Endothelial cell of umbilical vein (primary cell): ENCODE measurements around the gene SPC25. TPM values are rescaled to one million over a fixed set of nuclear protein-coding genes. Genes with fewer than 3 reads are reported as not detected.

Source experiments
- BruUV-seq: library from RNA; stranded (reverse); fragments of 400-500 nt; replicated peaks from 2 replicates; lab custom pipeline; 2021; lab: Mats Ljungman, UMichigan
- CTCF ChIA-PET: fragments of 300-600, 350-600 bp; sonication (Branson Sonifier 250); formaldehyde crosslinking; loops from one replicate; lab custom pipeline; 2021; ENCODE audit warnings: antibody characterized with exemption, inconsistent platforms; lab: Charles Lee
- POLR2A ChIA-PET: fragments of 300-600, 350-600 bp; sonication (Branson Sonifier 250); formaldehyde crosslinking; loops from one replicate; lab custom pipeline; 2021; ENCODE audit warnings: antibody characterized with exemption, inconsistent platforms; lab: Charles Lee
- DNase-seq: peaks from one replicate; pipeline ENCODE4 v3.0.0-alpha.2; 2011; ENCODE audit warnings: low read depth, low spot score
- FAIRE-seq: peaks from 2 replicates; lab custom pipeline; 2011; peaks lifted over from hg19 to GRCh38; lab: Jason Lieb, UNC
- H2AFZ ChIP-seq: 2 replicates; pipeline ENCODE4 v1.6.0; 2012; ENCODE audit warnings: low read depth, low read length, control low read depth, inconsistent platforms
- H3K27ac ChIP-seq: 2 replicates; pipeline ENCODE4 v1.5.1; 2011; ENCODE audit warnings: low read depth, mild to moderate bottlenecking, control low read depth, low read length, moderate library complexity; ENCODE audit not compliant: insufficient read depth
- H3K27me3 ChIP-seq, 2 experiments: 2 replicates each; pipeline versions ENCODE4 v1.6.0 to v1.6.1; 2011; ENCODE audit warnings: low read length in 2 of 2, mixed read lengths in 1 of 2; ENCODE audit not compliant: control insufficient read depth in 2 of 2, insufficient read depth in 2 of 2
- H3K36me3 ChIP-seq, 2 experiments: 2 replicates in 1 of 2; 3 replicates in 1 of 2; pipeline ENCODE4 v1.5.1; 2011; ENCODE audit warnings: low read length in 2 of 2, mild to moderate bottlenecking in 1 of 2, moderate library complexity in 1 of 2; ENCODE audit not compliant: control insufficient read depth in 2 of 2, insufficient read depth in 2 of 2; ENCODE audit errors: extremely low read depth in 1 of 2
- H3K4me1 ChIP-seq: 3 replicates; pipeline ENCODE4 v1.5.1; 2011; ENCODE audit warnings: mild to moderate bottlenecking, low read length; ENCODE audit not compliant: control insufficient read depth, insufficient read depth; ENCODE audit errors: extremely low read depth
- H3K4me2 ChIP-seq: 2 replicates; pipeline ENCODE4 v1.6.1; 2011; ENCODE audit warnings: low read length, control low read depth, mixed read lengths; ENCODE audit not compliant: insufficient read depth
- H3K4me3 ChIP-seq, 3 experiments: fragments of 200-600 bp in 1 of 3; sonication (generic), shearing (Covaris generic) in 1 of 3; replicated peaks in 1 of 3; 2 replicates each; pipeline ENCODE4 v1.5.1; 2011 to 2016; ENCODE audit warnings: control low read depth in 3 of 3, low read length in 3 of 3, mild to moderate bottlenecking in 2 of 3, inconsistent platforms in 1 of 3, low read depth in 1 of 3, moderate library complexity in 1 of 3; ENCODE audit not compliant: insufficient read depth in 1 of 3
- H3K79me2 ChIP-seq: 2 replicates; pipeline ENCODE4 v1.6.0; 2012; ENCODE audit warnings: low read length, inconsistent platforms; ENCODE audit not compliant: control insufficient read depth, insufficient read depth
- H3K9ac ChIP-seq: replicated peaks from 2 replicates; pipeline ENCODE3; 2011; ENCODE audit warnings: low read length, control low read depth; ENCODE audit not compliant: insufficient read depth; ENCODE audit errors: extremely low read depth
- H3K9me1 ChIP-seq: replicated peaks from 3 replicates; pipeline ENCODE4 v1.6.0; 2011; ENCODE audit warnings: mild to moderate bottlenecking, low read length; ENCODE audit not compliant: control insufficient read depth, insufficient read depth; ENCODE audit errors: extremely low read depth
- H3K9me3 ChIP-seq: replicated peaks from 2 replicates; pipeline ENCODE4 v1.5.1; 2012; ENCODE audit warnings: low read length, inconsistent platforms; ENCODE audit not compliant: control insufficient read depth, insufficient read depth
- H4K20me1 ChIP-seq: replicated peaks from 2 replicates; pipeline ENCODE3; 2011; ENCODE audit warnings: mild to moderate bottlenecking, low read length; ENCODE audit not compliant: control insufficient read depth, insufficient read depth; ENCODE audit errors: extremely low read depth
- EZH2 ChIP-seq: IDR thresholded peaks from 2 replicates; pipeline ENCODE4 v1.6.1; 2012; ENCODE audit warnings: borderline replicate concordance, low read depth, mild to moderate bottlenecking, moderate library complexity, low read length, inconsistent platforms; ENCODE audit not compliant: severe bottlenecking
- FOS ChIP-seq: IDR thresholded peaks from 2 replicates; pipeline ENCODE4 v1.6.1; 2011; ENCODE audit warnings: mild to moderate bottlenecking, low read length, moderate library complexity, borderline replicate concordance; ENCODE audit not compliant: insufficient read depth
- GATA2 ChIP-seq: IDR thresholded peaks from 2 replicates; pipeline ENCODE4 v1.7.0; 2011; ENCODE audit warnings: low read depth, mild to moderate bottlenecking, moderate library complexity, mixed read lengths, low read length; ENCODE audit not compliant: insufficient read length, insufficient read depth
- JUN ChIP-seq: IDR thresholded peaks from 2 replicates; pipeline ENCODE4 v1.6.1; 2011; ENCODE audit warnings: borderline replicate concordance, low read depth; ENCODE audit not compliant: insufficient read length, insufficient read depth
- MYC ChIP-seq: IDR thresholded peaks from one replicate; pipeline ENCODE4 v1.6.1; 2011; ENCODE audit warnings: mild to moderate bottlenecking, low read depth, low read length
- POLR2A ChIP-seq: IDR thresholded peaks from 2 replicates; pipeline ENCODE4 v1.6.1; 2012; ENCODE audit warnings: low read depth, mild to moderate bottlenecking, control low read depth, low read length
- POLR2AphosphoS5 ChIP-seq: IDR thresholded peaks from 2 replicates; pipeline ENCODE4 v1.6.1; 2012; ENCODE audit warnings: low read depth, mild to moderate bottlenecking, control low read depth, low read length, moderate library complexity; ENCODE audit not compliant: insufficient read depth
- dilution Hi-C: fragments of 300-500 bp; cut with MboI; formaldehyde crosslinking; loops from one replicate; pipeline ENCODE4 v1.15.0; 2019; ENCODE audit warnings: low sequenced_read_pairs; ENCODE audit not compliant: extremely low pct_ligation_motif_present
- intact Hi-C: fragments of 100-400 bp; cut with micrococcal nuclease; formaldehyde crosslinking; loops from one replicate; pipeline ENCODE4 v1.10.0; 2022
- polyA plus RNA-seq, 4 experiments: library from polyadenylated mRNA; depleted of rRNA in 3 of 4; stranded (reverse) in 3 of 4; unstranded in 1 of 4; fragments of >200 nt; gene quantifications; 2 replicates each; pipeline versions ENCODE4 v1.2.1 to v1.2.3, GENCODE V29; 2011 to 2012; ENCODE audit warnings: missing spikeins in 1 of 4
- total RNA-seq: library from RNA; stranded (reverse); gene quantifications from 2 replicates; pipeline ENCODE4 v1.2.3, GENCODE V29; 2021
- TF ChIP-seq, protein P1 (sequence below), 2 donors: IDR thresholded peaks; 1 replicate in 1 of 2; 2 replicates in 1 of 2; pipeline ENCODE4 v1.5.1; 2011; ENCODE audit warnings: low read length in 2 of 2, mild to moderate bottlenecking in 2 of 2, moderate library complexity in 2 of 2, control low read depth in 1 of 2, inconsistent platforms in 1 of 2, low read depth in 1 of 2; ENCODE audit not compliant: insufficient read depth in 1 of 2; ENCODE audit errors: extremely low read depth in 1 of 2
- TF ChIP-seq, protein P2 (sequence below): IDR thresholded peaks from 2 replicates; pipeline ENCODE4 v1.6.1; 2011; ENCODE audit not compliant: insufficient read depth, insufficient read length

SPC25 gene
- total and polyA plus RNA-seq, 2 donors (not counting 3 experiments of a cell fraction or from before 2014, with no cell fraction given) = 10.1 to 24.2 TPM

DNA sequence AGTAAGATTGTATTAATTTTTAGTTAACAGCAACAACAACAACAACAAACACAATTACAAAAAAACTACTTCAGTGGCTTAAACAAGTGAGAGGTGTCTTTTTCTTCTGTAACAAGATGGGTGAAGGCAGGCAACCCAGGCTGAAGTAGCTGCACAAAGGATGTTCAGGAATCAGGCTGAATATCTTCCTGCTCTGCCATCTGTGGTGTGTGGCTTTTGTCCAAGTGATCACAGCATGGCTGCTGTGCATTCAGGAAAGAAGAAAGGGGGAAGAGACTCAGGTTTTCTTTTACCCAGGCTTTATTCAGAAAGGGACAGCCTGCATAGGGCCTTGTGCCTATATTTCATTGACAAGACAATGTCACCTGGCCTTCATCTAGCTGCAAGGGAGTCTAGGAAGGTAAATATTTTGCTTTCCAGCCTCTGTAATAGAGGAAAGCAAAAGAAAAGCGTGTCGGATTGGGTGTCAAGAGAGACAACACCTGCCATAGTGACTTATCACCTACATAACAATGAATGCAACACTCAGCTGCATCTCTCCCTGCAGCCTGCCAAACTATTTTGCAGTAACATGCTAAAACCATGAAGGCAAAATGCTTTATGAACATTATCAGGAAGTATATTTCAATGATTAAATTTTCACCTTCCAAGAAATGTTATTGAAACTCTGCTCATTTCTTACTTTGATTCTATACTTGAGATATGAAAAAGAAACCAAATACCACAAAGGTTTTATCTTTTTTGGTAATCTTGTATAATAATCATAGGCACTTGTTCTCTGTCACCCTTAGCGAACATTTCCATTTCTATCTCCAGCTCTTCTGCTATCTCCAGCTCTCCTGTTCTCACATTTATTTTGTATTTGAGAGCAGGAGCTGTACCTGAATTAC, 25.5 kb upstream of the SPC25 start:
- no peaks in the 10 kb centered on the region for H4K20me1 ChIP-seq
- TF ChIP-seq POLR2AphosphoS5 (no peak), GATA2 (no peak), JUN (no peak), POLR2A (no peak), FOS (no peak), MYC (no peak), EZH2 (no peak)
- TF ChIP-seq, protein P1, sequence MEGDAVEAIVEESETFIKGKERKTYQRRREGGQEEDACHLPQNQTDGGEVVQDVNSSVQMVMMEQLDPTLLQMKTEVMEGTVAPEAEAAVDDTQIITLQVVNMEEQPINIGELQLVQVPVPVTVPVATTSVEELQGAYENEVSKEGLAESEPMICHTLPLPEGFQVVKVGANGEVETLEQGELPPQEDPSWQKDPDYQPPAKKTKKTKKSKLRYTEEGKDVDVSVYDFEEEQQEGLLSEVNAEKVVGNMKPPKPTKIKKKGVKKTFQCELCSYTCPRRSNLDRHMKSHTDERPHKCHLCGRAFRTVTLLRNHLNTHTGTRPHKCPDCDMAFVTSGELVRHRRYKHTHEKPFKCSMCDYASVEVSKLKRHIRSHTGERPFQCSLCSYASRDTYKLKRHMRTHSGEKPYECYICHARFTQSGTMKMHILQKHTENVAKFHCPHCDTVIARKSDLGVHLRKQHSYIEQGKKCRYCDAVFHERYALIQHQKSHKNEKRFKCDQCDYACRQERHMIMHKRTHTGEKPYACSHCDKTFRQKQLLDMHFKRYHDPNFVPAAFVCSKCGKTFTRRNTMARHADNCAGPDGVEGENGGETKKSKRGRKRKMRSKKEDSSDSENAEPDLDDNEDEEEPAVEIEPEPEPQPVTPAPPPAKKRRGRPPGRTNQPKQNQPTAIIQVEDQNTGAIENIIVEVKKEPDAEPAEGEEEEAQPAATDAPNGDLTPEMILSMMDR (IDR thresholded peaks at IDR 0.05; ENCODE audit: extremely low read depth in 1 of 2, insufficient read depth in 1 of 2, low read depth in 1 of 2, low read length in 2 of 2) = no peak
- TF ChIP-seq, protein P2, sequence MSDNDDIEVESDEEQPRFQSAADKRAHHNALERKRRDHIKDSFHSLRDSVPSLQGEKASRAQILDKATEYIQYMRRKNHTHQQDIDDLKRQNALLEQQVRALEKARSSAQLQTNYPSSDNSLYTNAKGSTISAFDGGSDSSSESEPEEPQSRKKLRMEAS = no peak
- ChIA-PET POLR2A (no interaction called here), CTCF (interaction anchor here (1.0 to 1.7 kb wide), 3 partner anchors 142 to 569 kb away, joined by 3 to 4 read pairs (median 3); no protein-coding TSS in a partner anchor)
- H3K4me1 ChIP-seq = no peaks in the 10 kb centered on the region
- no peaks in the 10 kb centered on the region for H3K36me3 ChIP-seq
- BruUV-seq = no TSS peak
- H3K4me3 ChIP-seq = no peak overlapping the region
- intact Hi-C loops (loop anchor here (5.0 kb wide), 1 partner anchor 778 kb away; no protein-coding TSS in a partner anchor), dilution Hi-C loops (no loop called here)
- DNase-seq = no peak
- no peak overlapping the region for H2AFZ ChIP-seq
- H3K79me2 ChIP-seq = no peaks in the 10 kb centered on the region
- H3K9me1 ChIP-seq = no peaks in the 10 kb centered on the region
- H3K27me3 ChIP-seq = peaks cover 16 to 21% of the 10 kb centered on the region in 2 experiments
- H3K9me3 ChIP-seq = no peaks in the 10 kb centered on the region
- H3K4me2 ChIP-seq = no peak overlapping the region
- no peak overlapping the region for H3K27ac ChIP-seq
- no peak overlapping the region for H3K9ac ChIP-seq
- FAIRE-seq = no peak
